HG03039 (cell line): Measurements from ENCODE around the gene RMC1.
"Not testable (repeated sequence)": the region's sequence is repeated elsewhere in the genome, so short reads cannot be mapped to it uniquely, and the experiment has no call there.

Source experiments
- ATAC-seq: cut with Tn5 transposase; IDR thresholded peaks from one replicate; pipeline ENCODE4 v1.9.1; 2021; ENCODE audit warnings: mild to moderate bottlenecking, moderate library complexity; ENCODE audit not compliant: unreplicated experiment

The RMC1 gene

DNA sequence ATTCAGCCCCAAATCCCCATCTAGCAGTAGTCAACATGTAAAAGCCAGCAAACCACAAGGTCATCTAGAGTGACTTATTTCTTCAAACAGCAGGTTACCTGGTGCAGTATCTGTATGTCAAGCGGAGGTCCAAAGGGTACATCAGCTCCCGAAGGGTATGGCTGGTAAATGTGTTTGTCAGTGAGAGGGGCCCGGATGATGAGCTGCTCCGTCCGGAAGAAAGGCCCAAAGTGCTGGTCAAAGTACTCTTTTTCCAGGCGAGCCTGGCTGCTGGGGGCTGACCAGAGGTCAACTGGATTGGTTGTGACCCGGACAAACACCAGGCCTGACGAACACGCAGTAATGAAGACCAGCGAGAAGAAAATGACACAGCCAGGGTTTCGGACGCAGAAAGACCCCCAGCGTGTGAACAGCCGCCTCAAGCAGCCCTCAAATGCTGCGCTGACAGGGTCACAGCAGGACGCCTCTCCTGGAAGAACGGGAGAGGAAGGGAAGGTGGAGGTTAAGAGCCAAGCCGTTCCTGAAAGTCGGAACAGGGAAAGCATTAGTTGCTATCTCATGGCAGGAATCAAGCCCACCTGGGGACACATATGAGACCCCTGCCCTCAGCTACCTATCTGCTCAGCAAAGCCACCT lies 53.0 kb downstream of the RMC1 start:
- ATAC-seq = no peak

DNA sequence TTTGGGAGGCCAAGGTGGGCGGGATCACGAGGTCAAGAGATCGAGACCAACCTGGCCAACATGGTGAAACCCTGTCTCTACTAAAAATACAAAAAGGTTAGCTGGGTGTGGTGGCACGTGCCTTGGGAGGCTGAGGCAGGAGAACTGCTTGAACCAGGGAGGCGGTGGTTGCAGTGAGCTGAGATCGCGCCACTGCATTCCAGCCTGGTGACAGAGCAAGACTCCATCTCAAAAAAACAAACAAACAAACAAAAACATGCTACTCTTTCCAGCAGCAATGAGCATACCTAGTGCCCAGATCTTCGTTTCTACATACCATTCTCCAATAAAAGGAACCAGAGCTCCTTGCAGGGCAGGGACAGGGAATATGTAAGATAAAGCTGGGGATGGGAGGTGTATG lies 54.2 kb downstream of the RMC1 start:
- not testable (repeated sequence) for ATAC-seq

DNA sequence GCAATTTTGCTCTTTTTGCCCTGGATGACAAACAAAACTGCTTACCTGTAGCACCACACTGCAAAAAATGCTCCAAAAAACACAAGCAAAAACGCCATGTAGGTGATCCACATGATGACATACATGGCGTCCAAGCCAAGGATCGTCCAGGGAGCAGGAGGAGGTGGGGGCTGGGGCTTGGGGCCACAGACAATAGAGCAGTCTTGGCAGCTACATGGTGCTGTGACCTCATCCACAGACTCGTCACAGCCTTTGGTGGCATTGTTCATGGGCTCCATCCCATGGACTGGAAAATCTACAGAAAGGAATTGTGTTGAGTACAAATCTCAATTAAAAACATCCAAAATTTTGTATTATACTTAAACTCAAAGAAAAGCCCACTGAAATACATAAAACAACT lies 56.9 kb downstream of the RMC1 start:
- ATAC-seq = no peak

DNA sequence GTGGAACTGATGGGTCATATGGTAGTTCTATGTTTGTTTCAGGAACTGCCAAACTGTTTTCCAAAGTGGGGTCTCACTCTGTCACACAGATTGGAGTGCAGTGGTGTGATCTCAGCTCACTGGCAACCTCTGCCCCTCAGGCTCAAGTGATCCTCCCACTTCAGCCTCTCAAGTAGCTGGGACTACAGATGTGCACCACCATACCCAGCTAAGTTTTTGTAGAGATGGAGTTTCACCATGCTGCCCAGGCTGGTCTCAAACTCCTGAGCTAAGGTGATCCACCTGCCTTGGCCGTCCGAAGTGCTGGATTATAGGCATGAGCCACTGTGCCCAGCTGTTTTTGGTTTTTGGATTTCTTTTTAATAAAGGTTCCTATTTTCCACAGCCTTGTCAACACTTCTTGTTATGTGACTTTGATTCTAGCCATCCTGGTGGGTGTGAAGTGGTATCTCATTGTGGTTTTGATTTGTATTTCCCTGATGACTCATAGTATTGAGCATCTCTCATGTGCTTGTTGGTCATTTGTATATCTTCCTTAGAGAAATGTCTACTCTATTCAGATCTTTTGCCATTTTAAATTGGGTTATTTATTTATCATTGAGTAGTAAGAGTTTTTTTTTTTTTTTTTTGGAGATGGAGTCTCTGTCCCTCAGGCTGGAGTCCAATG lies 60.2 kb downstream of the RMC1 start:
- ATAC-seq = no peak

DNA sequence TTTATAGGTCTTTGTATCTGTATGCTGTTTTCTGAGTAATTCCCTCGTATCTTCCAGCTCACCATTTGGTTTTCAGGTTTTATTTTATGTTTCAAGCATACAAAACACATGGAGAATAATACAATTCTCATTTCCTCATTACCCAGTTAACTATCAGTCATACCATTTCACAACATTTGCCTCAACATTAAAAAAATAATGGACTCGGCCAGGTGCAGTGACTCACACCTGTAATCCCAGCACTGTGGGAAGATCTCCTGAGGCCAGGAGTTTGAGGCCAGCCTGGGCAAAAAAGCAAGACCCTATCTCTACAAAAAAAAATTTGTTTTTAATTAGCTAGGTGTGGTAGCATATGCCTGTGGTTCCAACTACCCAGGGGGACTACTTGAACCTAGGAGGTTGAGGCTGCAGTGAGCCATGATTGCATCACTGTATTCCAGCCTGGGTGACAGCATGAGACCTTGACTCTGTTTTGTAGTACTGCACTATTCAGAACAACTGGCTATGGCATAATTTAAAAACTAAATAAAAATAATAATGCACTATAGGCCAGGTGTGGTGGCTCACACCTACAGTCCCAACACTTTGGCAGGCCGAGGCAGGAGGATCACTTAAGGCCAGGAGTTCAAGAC lies 62.7 kb downstream of the RMC1 start:
- ATAC-seq = no peak

DNA sequence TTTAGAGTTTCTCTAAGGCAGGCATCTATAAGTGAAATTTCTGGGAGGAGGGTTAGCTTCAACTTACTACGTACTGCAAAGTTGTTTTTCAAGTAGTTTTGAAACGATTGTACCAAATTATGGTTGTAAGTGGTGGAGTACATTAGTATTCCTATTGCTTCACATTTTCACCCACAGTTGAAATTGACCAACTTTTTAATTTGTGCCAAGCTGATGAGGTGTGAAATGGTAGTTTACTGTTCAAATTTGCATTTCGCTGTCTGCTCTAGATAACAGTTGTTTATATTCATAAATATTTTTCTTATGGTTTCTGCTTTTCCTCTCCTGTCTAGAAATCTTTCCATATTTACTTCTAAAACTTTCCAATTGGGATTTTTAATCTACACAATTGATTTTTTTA lies 64.4 kb downstream of the RMC1 start:
- ATAC-seq = no peak

DNA sequence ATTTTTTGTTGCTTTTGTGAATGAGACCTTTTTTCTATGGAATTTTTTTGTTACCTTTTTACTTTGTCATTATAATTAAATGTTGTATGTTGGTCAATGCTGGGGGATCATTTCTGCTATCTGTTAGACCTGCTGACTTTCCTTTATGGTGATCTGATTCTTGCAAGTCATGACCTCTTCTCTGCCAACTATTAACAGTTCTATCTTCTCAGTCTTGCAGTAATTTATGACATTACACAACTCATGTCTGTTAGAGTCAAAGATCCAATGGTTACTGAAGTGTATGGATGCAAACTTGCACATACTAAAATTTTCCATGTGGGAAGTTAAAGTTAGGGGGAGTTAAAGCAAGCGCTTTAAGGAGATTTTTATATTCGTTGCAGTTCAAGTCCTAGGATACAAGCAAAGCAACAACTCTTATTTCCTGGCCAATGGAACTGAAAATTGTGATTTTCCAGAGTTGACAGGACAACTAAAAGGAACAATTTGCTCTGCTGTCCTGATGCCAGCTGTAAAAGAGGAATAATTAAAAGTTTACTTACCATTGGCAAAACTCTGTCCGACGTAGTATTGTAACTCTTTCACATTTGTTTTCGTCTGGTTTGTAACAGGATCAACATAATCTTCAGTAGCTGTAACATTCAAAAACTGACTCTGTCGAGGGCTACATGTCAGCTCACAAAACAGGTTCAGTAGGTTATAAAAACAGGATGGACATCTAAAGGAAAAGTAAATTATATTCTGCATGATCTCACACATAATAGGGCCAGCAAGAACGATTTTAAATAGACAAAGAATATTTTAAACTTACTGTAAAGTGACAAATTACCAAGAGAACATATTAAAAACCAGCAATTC lies 65.2 kb downstream of the RMC1 start:
- no peak for ATAC-seq

DNA sequence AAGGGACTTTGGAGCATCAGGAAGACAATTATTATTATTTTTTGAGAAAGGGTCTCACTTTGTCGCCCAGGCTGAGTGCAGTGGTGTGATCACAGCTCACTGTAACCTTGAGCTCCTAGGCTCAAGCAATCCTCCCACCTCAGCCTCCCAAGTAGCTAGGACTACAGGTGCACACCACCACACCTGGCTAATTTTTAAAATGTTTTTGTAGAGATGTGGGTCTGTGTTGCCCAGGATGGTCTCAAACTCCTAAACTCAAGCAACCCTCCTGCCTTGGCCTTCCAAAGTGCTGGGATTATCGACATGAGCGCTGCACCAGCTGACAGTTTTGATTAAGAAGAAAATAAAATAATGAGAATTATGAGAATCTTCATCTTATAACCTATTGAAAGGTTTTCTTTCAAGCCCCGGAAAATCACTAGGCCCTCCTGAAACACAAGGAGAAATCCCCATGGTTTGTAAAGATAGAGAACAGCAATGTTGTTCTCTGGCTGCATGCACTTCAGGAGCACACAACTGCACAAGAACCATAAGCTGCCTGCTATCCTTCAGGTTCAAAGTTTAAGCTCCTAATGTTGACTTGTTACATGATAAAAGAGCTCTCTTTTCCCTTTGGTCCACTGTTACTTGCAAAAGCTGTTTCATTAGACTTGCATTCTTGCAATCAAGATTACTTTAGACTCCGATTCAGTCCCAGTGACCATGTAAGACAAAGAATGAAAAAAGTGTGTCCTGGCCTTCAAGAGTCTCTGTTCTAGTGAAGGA lies 66.2 kb downstream of the RMC1 start:
- no peak for ATAC-seq

DNA sequence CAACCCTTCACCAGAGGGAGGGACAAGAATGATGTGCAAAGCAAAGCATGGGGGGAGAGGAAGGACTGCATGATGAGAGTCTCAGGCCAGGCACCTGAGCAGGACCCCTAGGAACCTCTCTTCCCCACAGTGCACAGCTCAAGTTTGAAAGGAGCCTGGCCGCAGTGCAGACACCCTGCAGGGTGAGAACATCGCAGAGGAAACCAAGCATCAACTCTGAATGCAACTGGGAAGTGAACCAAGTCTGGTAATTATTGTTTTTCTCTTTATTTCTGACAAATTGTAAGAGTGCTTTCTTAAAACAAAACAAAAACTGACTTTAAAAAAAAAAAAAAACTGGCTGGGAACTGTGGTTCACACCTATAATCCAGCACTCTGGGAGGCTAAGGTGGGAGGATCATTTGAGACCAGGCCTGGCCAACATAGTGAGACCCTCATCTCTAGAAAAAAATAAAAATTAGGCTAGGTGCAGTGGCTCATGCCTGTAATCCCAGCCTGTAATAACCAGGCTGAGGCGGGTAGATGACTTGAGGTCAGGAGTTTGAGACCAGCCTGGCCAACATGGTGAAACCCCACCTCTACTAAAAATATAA lies 67.7 kb downstream of the RMC1 start:
- no peak for ATAC-seq

DNA sequence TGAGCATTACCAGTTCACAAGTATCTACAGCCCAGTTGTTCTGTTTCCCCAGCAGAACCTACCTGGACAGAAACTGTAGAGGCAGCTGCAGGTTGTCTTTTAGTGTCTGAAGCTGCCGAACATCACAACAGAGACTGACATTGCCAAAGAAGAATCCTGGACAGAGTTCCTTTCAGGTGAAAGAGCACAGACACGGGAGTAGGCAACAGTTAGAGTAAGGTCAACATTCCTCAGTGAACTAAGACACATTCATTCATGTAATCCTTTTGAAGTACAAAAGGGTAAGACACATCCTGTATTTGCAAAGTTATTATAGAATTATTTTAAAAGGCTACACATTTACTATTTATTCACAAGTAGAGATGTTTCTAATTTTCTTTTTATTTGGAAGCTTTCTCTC lies 68.7 kb downstream of the RMC1 start:
- no peak for ATAC-seq

DNA sequence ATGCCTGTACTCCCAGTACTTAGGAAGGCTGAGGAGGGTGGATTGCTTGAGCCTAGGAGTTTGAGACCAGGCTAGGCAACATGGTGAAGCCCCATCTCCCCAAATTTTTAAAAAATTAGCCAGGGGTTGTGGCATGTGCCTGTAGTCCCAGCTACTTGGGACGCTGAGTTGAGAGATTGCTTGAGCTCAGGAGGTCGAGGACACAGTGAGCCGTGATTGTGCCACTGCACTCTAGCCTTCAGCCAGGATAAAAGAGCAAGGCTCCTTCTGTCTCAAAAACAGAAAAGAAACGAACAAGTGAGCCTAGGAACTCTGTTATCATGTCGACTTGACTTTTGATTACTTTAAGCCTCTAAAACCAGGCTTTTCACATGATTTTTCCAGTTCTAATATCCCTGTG lies 69.3 kb downstream of the RMC1 start:
- no peak for ATAC-seq

DNA sequence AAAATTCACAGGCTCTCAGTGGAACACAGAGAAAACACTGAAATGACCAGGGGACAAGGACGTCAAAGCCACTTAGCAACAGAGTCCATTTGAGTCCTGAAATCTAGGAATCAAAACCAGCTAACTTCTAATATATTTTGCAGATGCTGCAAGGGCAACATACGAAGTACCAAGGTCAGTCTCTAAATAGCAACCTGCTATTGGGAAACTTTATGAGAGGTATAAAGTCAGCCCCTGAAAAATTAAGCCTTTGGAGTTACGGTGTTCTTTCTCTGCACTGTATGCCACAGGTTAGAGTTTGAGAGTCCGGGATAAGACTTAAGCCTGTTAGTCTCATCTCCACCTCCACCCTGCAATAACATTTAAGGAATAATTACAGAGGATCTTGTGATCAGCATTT lies 69.7 kb downstream of the RMC1 start:
- no peak for ATAC-seq

DNA sequence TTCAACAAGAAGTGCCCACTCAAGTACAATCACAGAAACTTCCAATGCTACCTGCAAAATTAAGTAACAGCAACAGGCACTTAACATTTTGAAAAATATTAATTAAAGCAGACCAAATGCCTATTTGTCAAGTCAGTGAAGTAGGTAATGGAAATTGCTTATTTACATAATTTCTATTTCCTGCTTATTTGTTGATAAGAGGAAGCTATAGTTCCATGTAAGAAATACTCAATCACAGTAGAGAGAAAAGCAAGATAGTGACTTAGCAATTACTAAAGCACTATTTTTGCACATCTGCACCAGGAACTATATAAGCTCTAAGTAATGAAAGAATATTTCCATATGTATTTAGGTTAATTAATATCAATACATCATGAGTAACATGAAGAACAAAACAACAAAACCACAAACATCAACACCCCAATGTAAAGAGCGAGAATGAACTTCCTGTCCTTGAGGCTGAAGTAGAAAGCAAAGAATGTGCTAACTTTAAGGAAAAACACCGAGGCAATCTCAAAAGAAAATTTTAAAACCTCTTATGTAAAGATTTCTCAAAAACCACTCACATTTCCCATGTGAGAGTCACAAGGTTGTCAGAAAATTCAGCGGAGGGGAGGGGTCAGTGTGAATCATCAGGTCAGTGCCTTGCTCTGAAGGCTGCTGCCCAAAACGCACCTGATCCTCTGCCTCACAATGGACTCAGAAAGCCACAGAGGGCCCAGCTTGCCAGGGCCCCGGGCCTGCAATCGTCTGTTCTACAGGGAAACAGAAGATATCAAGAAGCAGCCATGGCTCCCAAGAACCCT lies 70.5 kb downstream of the RMC1 start:
- ATAC-seq = no peak

DNA sequence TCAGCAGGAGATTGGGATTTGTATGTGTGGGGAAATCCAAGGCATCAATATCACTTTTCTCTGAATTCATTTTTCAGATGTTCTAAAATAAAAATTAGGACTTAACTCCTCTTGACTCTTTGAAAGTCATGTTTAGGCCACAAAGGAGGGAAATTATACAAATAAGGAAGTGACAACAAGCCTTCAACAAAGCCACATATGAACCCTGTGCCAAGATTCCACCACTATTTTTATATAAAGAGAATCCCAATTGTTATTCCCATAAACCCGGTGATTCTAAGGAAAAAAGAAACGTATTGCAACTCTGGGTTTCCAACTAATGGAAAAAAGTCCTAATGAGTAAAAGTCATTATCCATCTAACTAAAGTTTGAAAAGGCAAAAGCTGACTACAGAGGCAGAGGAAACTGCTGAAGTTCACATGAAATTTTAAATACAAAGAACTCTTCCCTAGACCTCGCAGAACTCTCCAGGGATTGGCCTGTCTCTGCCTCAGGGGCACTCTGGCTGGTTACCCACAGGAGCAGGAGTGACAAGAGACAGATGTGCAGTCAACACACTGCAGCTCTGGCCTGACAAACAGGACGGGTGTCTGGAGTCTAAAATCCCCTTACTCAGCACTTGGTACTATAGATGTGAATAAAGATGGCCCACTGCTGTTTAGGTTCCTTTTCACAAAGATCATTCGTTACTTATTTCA lies 71.4 kb downstream of the RMC1 start:
- no peak for ATAC-seq

DNA sequence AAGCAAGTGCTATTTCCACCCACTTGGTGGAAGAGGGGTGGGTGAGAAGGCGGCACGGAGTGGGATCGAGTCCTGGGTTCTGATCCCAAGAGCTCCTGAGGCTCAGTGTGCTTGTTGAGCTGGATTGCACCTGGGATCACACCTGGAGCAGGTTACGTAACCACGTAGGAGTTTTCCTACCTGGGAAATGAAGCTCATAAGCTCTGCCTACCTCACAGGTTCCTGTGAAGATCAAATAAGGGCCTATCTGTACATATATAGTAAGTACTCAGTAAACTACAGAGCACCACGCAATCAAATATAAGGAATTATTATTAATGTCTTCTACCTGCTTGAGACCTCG lies 72.0 kb downstream of the RMC1 start:
- ATAC-seq = no peak

DNA sequence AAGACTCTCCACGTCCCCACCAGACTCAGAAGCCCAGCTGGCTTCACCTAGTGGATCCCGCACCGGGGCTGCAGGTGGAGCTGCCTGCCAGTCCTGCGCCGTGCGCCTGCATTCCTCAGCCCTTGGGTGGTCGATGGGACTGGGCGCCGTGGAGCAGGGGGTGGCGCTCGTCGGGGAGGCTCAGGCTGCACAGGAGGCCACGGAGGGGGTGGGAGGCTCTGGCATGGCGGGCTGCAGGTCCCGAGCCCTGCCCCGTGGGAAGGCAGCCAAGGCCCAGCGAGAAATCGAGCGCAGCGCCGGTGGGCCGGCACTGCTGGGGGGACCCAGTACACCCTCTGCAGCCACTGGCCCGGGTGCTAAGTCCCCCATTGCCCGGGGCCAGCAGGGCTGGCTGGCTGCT lies 74.2 kb downstream of the RMC1 start:
- ATAC-seq = not testable (repeated sequence)

DNA sequence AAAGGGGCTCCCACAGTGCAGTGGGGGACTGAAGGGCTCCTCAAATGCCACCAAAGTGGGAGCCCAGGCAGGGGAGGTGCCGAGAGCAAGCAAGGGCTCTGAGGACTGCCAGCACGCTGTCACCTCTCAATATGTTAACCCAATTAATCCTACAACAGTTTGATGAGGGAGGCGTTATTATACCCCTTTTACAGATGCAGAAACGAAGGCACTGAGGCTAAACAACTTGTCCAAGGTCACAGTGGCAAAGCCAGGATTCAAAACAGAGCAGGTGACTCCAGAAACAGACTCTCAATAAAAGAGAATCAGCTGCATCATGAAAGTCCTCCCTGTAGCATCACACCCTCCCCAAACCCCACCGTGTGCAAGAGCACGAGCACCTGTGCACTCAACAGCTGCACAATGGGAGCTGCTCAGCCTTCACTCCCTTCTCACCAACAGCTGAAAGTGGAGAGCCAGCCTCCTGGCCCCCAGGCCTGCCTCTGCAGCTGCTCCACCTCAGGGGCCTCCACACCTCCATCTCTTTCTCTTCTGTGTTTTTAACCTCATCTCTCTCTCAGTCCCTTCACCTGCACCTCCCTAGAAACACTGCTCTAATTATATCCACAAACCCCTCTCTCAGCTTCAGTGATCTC lies 74.9 kb downstream of the RMC1 start:
- no peak for ATAC-seq

DNA sequence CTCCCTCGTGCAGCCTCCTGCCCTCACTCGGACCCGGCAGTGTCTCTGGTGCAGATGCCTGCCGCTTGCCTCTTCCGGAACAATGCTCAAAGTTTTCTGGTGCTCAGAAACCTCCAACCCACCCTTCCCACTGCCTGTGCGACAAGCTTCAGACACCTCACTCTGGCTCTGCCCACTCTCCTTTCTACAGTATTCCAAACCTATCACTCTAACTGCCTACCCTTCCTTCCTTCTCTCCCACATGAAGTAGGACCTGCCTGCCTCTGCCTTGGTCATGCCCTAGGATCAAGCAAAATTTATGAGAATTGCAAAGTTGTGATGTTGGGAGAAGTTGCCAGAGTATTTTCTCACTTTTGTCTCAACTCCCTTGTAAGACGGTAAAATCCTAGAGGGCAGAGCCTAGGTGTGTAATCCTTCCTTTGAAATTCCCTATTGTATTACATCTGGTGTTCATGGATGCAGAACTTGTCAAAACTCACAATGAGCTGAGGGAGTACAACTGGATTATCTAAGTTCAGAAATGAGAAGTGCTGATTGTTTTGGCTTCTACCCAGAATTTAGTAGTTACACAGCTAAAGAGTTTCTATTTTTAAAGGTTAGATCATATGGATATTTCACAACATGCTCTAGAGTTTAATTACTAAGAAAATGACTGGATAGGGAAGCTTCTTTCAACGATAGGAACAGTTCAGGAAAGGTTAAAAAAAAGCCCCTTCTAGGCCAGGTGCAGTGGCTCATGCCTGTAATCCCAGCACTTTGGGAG lies 75.8 kb downstream of the RMC1 start:
- no peak for ATAC-seq
